HCEC 1CT (cell line): ENCODE measurements around the gene IQCE.

Experiments used
- DNase-seq: peaks from one replicate; pipeline ENCODE4 v3.0.0-alpha.2; 2017

Gene IQCE

GRCh38 chr7:2637066-2637471, 78.3 kb downstream of the IQCE start:
- no peak for DNase-seq

- DNase-seq: no peak
Observed at GRCh38 chr7:2637505-2638223, 78.9 kb downstream of the IQCE start.

- no peak for DNase-seq
Observed at GRCh38 chr7:2638224-2638991, 79.6 kb downstream of the IQCE start.

- no peak for DNase-seq
Observed at GRCh38 chr7:2639181-2639681, 80.5 kb downstream of the IQCE start.

GRCh38 chr7:2639695-2640481, 81.1 kb downstream of the IQCE start:
- no peak for DNase-seq

- DNase-seq: no peak
Observed at GRCh38 chr7:2640482-2640830, 81.7 kb downstream of the IQCE start.

GRCh38 chr7:2640846-2641316, 82.1 kb downstream of the IQCE start:
- DNase-seq: no peak

- DNase-seq: peak; percentile 94
Observed at GRCh38 chr7:2641406-2642393, 82.9 kb downstream of the IQCE start.

- DNase-seq: no peak
Observed at GRCh38 chr7:2643386-2644219, 84.8 kb downstream of the IQCE start.

- no peak for DNase-seq
Observed at GRCh38 chr7:2644220-2644561, 85.4 kb downstream of the IQCE start.

GRCh38 chr7:2644562-2645273, 85.9 kb downstream of the IQCE start:
- DNase-seq: no peak

- no peak for DNase-seq
Observed at GRCh38 chr7:2645274-2645868, 86.6 kb downstream of the IQCE start.

- DNase-seq: no peak
Observed at GRCh38 chr7:2646336-2646679, 87.5 kb downstream of the IQCE start.

GRCh38 chr7:2646680-2647571, 88.1 kb downstream of the IQCE start:
- no peak for DNase-seq

GRCh38 chr7:2647594-2648172, 88.9 kb downstream of the IQCE start:
- no peak for DNase-seq

GRCh38 chr7:2649139-2649838, 90.5 kb downstream of the IQCE start:
- DNase-seq: no peak

GRCh38 chr7:2649991-2650390, 91.2 kb downstream of the IQCE start:
- DNase-seq: no peak

- no peak for DNase-seq
Observed at GRCh38 chr7:2650451-2650850, 91.7 kb downstream of the IQCE start.
